WI38 (cell line): ENCODE results near the gene TNS2.

Experiments used
- H3K4me3 ChIP-seq: 2 replicates; pipeline ENCODE4 v1.5.1; 2011; ENCODE audit warnings: low read depth, mild to moderate bottlenecking, control low read depth, low read length
- TF ChIP-seq, protein P1 (sequence below): IDR thresholded peaks from 2 replicates; pipeline ENCODE4 v1.5.1; 2012; ENCODE audit warnings: low read depth, mild to moderate bottlenecking, control low read depth, low read length

Gene TNS2

DNA sequence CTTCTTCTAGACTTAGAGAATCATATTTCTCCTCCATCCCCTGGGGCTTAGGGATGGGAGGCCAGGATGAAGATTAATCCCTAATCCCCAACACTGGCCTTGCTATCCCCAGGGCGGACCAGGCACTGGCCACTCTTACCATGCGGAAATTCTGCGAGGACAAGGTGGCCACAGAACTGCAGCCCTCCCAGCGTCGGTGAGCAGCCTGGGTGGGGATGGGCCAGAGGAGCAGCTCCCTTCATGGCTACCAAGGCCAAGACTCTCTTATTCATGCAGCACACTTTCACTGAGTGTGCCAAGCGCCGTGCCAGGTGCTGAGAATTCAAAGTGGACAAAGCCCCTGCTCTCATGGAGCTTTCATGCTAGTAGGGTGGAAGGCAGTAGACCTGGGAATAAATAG, 7.0 kb downstream of the TNS2 start:
- H3K4me3 ChIP-seq = no peak overlapping the region
- TF ChIP-seq, protein P1, sequence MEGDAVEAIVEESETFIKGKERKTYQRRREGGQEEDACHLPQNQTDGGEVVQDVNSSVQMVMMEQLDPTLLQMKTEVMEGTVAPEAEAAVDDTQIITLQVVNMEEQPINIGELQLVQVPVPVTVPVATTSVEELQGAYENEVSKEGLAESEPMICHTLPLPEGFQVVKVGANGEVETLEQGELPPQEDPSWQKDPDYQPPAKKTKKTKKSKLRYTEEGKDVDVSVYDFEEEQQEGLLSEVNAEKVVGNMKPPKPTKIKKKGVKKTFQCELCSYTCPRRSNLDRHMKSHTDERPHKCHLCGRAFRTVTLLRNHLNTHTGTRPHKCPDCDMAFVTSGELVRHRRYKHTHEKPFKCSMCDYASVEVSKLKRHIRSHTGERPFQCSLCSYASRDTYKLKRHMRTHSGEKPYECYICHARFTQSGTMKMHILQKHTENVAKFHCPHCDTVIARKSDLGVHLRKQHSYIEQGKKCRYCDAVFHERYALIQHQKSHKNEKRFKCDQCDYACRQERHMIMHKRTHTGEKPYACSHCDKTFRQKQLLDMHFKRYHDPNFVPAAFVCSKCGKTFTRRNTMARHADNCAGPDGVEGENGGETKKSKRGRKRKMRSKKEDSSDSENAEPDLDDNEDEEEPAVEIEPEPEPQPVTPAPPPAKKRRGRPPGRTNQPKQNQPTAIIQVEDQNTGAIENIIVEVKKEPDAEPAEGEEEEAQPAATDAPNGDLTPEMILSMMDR = no peak

DNA sequence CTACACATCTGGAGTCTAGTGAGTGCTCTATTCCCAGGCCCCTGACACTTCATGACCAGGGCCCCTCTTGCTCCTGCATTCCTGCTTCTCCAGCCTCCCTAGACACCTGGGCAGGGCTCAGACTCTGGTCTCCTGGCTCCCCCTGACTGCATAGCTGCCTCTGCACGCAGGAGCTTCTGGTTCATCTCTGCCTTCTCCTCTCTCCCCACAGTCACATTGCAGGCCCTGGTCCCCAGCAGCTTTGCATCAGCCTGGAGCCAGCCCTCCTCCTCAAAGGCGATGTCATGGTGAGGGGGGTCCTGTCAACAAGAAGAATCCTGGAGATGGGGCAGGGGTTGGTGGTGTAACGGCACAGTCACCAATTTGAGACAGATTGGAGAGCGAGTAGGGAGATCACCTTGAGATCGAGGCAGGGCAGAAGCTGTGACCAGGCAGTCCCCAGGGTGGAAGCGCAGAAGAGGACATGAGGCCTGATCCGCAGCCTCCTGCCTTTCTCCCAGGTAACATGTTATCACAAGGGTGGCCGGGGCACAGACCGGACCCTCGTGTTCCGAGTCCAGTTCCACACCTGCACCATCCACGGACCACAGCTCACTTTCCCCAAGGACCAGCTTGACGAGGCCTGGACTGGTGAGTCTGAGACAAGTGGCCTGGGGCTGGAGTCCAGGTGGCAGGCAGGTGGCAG, 8.1 kb downstream of the TNS2 start:
- no peak overlapping the region for H3K4me3 ChIP-seq
- TF ChIP-seq, protein P1 = no peak

DNA sequence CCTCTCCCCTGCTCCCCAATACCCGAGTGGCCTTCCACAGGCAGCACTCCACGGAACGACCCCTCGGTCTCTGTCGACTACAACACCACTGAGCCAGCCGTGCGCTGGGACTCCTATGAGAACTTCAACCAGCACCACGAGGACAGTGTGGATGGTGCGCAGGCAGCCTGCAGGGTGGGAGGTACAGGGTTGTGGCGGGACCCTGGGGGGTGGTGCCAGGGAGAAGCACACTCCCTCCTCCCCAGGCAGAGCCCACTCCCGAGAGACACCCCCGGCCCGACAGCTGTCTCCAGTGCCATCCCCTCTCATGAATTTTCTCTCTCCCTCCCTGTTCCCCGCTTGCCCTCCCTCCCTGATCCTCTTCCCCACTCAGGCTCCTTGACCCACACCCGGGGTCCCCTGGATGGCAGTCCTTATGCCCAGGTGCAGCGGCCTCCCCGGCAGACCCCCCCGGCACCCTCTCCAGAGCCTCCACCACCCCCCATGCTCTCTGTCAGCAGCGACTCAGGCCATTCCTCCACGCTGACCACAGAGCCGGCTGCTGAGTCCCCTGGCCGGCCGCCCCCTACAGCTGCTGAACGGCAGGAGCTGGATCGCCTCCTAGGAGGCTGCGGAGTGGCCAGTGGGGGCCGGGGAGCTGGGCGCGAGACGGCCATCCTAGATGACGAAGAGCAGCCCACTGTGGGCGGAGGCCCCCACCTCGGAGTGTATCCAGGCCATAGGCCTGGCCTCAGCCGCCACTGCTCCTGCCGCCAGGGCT, 9.0 kb downstream of the TNS2 start:
- TF ChIP-seq, protein P1 = no peak
- H3K4me3 ChIP-seq = no peak overlapping the region

DNA sequence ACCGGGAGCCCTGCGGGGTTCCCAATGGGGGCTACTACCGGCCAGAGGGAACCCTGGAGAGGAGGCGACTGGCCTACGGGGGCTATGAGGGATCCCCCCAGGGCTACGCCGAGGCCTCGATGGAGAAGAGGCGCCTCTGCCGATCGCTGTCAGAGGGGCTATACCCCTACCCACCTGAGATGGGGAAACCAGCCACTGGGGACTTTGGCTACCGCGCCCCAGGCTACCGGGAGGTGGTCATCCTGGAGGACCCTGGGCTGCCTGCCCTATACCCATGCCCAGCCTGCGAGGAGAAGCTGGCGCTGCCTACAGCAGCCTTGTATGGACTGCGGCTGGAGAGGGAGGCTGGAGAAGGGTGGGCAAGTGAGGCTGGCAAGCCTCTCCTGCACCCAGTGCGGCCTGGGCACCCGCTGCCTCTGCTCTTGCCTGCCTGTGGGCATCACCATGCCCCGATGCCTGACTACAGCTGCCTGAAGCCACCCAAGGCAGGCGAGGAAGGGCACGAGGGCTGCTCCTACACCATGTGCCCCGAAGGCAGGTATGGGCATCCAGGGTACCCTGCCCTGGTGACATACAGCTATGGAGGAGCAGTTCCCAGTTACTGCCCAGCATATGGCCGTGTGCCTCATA, 9.7 kb downstream of the TNS2 start:
- H3K4me3 ChIP-seq = no peak overlapping the region
- TF ChIP-seq, protein P1 = no peak

DNA sequence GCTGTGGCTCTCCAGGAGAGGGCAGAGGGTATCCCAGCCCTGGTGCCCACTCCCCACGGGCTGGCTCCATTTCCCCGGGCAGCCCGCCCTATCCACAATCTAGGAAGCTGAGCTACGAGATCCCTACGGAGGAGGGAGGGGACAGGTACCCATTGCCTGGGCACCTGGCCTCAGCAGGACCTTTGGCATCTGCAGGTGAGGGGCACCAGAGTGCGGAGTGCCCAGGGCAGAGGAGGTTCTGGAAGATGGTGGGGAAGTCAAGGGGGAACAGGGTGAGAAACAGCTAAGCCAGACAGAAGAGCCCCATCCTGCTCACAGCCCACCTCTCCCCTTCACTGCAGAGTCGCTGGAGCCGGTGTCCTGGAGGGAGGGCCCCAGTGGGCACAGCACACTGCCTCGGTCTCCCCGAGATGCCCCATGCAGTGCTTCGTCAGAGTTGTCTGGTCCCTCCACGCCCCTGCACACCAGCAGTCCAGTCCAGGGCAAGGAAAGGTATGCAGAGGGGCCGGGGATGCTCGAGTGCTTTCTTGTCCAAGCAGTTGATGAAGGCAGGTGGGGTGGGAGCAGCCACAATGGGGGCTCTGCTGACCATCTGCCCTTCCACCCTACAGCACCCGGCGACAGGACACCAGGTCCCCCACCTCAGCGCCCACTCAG, 10.3 kb downstream of the TNS2 start:
- TF ChIP-seq, protein P1 = no peak
- no peak overlapping the region for H3K4me3 ChIP-seq

DNA sequence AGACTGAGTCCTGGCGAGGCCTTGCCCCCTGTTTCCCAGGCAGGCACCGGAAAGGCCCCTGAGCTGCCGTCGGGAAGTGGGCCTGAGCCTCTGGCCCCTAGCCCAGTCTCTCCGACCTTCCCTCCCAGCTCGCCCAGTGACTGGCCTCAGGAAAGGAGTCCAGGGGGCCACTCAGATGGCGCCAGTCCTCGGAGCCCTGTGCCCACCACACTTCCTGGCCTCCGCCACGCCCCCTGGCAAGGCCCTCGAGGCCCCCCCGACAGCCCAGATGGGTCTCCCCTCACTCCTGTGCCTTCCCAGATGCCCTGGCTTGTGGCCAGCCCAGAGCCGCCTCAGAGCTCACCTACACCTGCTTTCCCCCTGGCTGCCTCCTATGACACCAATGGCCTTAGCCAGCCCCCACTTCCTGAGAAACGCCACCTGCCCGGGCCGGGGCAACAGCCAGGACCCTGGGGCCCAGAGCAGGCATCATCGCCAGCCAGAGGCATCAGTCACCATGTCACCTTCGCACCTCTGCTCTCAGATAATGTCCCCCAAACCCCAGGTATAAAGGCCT, 10.9 kb downstream of the TNS2 start:
- H3K4me3 ChIP-seq = no peak overlapping the region
- TF ChIP-seq, protein P1 = no peak
